CD14-positive monocyte (primary cell): ENCODE measurements around the gene CFTR. TPM values are rescaled to one million over a fixed set of nuclear protein-coding genes. Genes with fewer than 3 reads are reported as not detected.

Source experiments
- DNase-seq, 3 donors: peaks; one replicate each; pipeline ENCODE4 v3.0.0-alpha.2; 2011 to 2022
- H2AFZ ChIP-seq: 2 replicates; pipeline ENCODE4 v1.6.0; 2012; ENCODE audit warnings: mild to moderate bottlenecking, low read depth, low read length, inconsistent platforms; ENCODE audit not compliant: insufficient read depth, poor library complexity, severe bottlenecking
- H3K27ac ChIP-seq, 2 donors: 1 replicate in 1 of 2; 2 replicates in 1 of 2; pipeline ENCODE4 v1.5.1; 2012 to 2013; ENCODE audit warnings: low read length in 2 of 2, control low read depth in 1 of 2, inconsistent platforms in 1 of 2, low read depth in 1 of 2, mild to moderate bottlenecking in 1 of 2
- H3K27me3 ChIP-seq, 2 donors: one replicate each; pipeline versions ENCODE4 v1.6.0 to v1.6.1; 2011 to 2013; ENCODE audit warnings: low read length in 2 of 2; ENCODE audit not compliant: control insufficient read depth in 2 of 2, insufficient read depth in 2 of 2
- H3K36me3 ChIP-seq, 2 donors: replicated peaks in 1 of 2; 1 replicate in 1 of 2; 2 replicates in 1 of 2; pipeline versions ENCODE4 v1.5.1 to v1.6.1; 2012 to 2013; ENCODE audit warnings: low read length in 2 of 2, control low read depth in 1 of 2, inconsistent platforms in 1 of 2, mild to moderate bottlenecking in 1 of 2; ENCODE audit not compliant: insufficient read depth in 2 of 2, control insufficient read depth in 1 of 2
- H3K4me1 ChIP-seq, 2 donors: 1 replicate in 1 of 2; 2 replicates in 1 of 2; pipeline versions ENCODE4 v1.5.1 to v1.6.1; 2012 to 2013; ENCODE audit warnings: low read length in 2 of 2, control low read depth in 1 of 2, inconsistent platforms in 1 of 2, mild to moderate bottlenecking in 1 of 2, moderate library complexity in 1 of 2; ENCODE audit not compliant: insufficient read depth in 2 of 2, control insufficient read depth in 1 of 2
- H3K4me2 ChIP-seq: replicated peaks from 2 replicates; pipeline ENCODE3; 2012; ENCODE audit warnings: low read length, moderate library complexity, mild to moderate bottlenecking; ENCODE audit not compliant: poor library complexity, severe bottlenecking; ENCODE audit errors: extremely low read depth
- H3K4me3 ChIP-seq, 3 experiments: fragments of 200-600 bp in 1 of 3; sonication (generic) in 1 of 3; replicated peaks in 1 of 3; 1 replicate in 2 of 3; 2 replicates in 1 of 3; pipeline ENCODE4 v1.5.1; 2011 to 2013; ENCODE audit warnings: low read length in 3 of 3, mild to moderate bottlenecking in 3 of 3, control low read depth in 2 of 3, low read depth in 2 of 3, inconsistent platforms in 1 of 3, moderate library complexity in 1 of 3
- H3K79me2 ChIP-seq: 2 replicates; pipeline ENCODE4 v1.6.0; 2012; ENCODE audit warnings: mild to moderate bottlenecking, control low read depth, inconsistent platforms, low read length, moderate library complexity; ENCODE audit not compliant: insufficient read depth
- H3K9ac ChIP-seq: 2 replicates; pipeline ENCODE4 v1.6.0; 2017; ENCODE audit warnings: low read length, mild to moderate bottlenecking; ENCODE audit not compliant: insufficient read depth, poor library complexity, severe bottlenecking
- H3K9me3 ChIP-seq, 2 donors: replicated peaks in 1 of 2; 1 replicate in 1 of 2; 2 replicates in 1 of 2; pipeline versions ENCODE4 v1.5.1 to v1.6.1; 2012 to 2013; ENCODE audit warnings: low read length in 2 of 2, control low read depth in 1 of 2; ENCODE audit not compliant: control insufficient read depth in 1 of 2, insufficient read depth in 1 of 2
- H4K20me1 ChIP-seq: 2 replicates; pipeline ENCODE4 v1.6.0; 2012; ENCODE audit warnings: mild to moderate bottlenecking, low read length, control low read depth, moderate library complexity; ENCODE audit not compliant: insufficient read depth
- H3K27ac Mint-ChIP-seq, 7 donors: one replicate each; pipeline ENCODE4 v1.8.0; 2020; ENCODE audit warnings: mild to moderate bottlenecking in 7 of 7, mixed read lengths in 7 of 7, moderate library complexity in 6 of 7, inconsistent platforms in 2 of 7
- H3K27me3 Mint-ChIP-seq, 3 donors: one replicate each; pipeline ENCODE4 v1.8.0; 2021 to 2022; ENCODE audit warnings: low read depth in 3 of 3, mild to moderate bottlenecking in 3 of 3, mixed read lengths in 3 of 3, moderate library complexity in 3 of 3, inconsistent platforms in 1 of 3
- H3K36me3 Mint-ChIP-seq, 2 donors: one replicate each; pipeline ENCODE4 v1.8.0; 2020; ENCODE audit warnings: mixed read lengths in 2 of 2, inconsistent platforms in 1 of 2, mild to moderate bottlenecking in 1 of 2
- H3K4me1 Mint-ChIP-seq: one replicate; pipeline ENCODE4 v1.8.0; 2020; ENCODE audit warnings: mild to moderate bottlenecking, mixed read lengths
- H3K4me3 Mint-ChIP-seq, 2 donors: one replicate each; pipeline ENCODE4 v1.8.0; 2020; ENCODE audit warnings: mild to moderate bottlenecking in 2 of 2, mixed read lengths in 2 of 2, moderate library complexity in 1 of 2
- H3K9me3 Mint-ChIP-seq, 7 donors: one replicate each; pipeline ENCODE4 v1.8.0; 2020 to 2022; ENCODE audit warnings: mixed read lengths in 7 of 7, mild to moderate bottlenecking in 6 of 7, moderate library complexity in 6 of 7, inconsistent platforms in 2 of 7
- WGBS: methylation state at CpG from one replicate; pipeline ENCODE4 v1.1.5; 2013; ENCODE audit warnings: missing lambda C conversion rate; ENCODE audit not compliant: insufficient coverage; 5-methylcytosine and 5-hydroxymethylcytosine counted together
- intact Hi-C, 2 donors: fragments of 100-400 bp; cut with micrococcal nuclease; formaldehyde crosslinking; loops; one replicate each; pipeline versions ENCODE4 v1.15.0 to v1.15.1; 2023
- polyA plus RNA-seq, 3 donors: library from polyadenylated mRNA; depleted of rRNA in 1 of 3; unstranded in 2 of 3; stranded (reverse) in 1 of 3; fragments of 300-500 nt in 2 of 3; fragments of >200 nt in 1 of 3; fragmentation: Illumina TruSeq in 2 of 3; gene quantifications; 1 replicate in 2 of 3; 2 replicates in 1 of 3; pipeline ENCODE4 v1.2.3, GENCODE V29; 2012 to 2021
- TF ChIP-seq, protein P1 (sequence below): fragments of 200-600 bp; IDR thresholded peaks from one replicate; pipeline ENCODE4 v1.8.0; 2022; ENCODE audit warnings: antibody characterized with exemption, mild to moderate bottlenecking

CFTR gene
- polyA plus RNA-seq, 3 donors, result not detected

DNA sequence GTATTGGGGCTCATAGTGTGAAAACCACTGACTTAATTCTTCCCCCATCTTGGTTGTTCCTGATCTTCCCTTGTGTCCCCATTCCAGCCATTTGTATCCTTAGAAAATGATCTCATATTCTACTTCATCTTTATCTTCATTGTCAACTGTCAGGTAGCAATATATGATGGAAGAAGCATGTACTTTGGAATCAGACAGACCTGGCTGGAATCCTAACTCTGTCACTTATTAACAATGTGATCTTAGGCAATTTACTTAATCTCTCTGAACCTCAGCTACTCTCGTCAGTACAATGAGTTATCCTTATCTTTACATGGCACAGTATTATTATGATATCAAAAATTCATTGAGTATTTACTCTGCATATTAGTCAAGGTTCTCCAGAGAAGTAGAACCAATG, 10.1 kb downstream of the CFTR start:
- H3K4me2 ChIP-seq, result no peak overlapping the region
- no peaks in the 10 kb centered on the region for H4K20me1 ChIP-seq
- H3K4me3 Mint-ChIP-seq, result no peak overlapping the region
- H3K27ac Mint-ChIP-seq, result no peak overlapping the region
- no peaks in the 10 kb centered on the region for H3K79me2 ChIP-seq
- no peak overlapping the region for H3K4me3 ChIP-seq
- H3K36me3 ChIP-seq, result no peaks in the 10 kb centered on the region
- no peak overlapping the region for H3K9ac ChIP-seq
- TF ChIP-seq, protein P1, sequence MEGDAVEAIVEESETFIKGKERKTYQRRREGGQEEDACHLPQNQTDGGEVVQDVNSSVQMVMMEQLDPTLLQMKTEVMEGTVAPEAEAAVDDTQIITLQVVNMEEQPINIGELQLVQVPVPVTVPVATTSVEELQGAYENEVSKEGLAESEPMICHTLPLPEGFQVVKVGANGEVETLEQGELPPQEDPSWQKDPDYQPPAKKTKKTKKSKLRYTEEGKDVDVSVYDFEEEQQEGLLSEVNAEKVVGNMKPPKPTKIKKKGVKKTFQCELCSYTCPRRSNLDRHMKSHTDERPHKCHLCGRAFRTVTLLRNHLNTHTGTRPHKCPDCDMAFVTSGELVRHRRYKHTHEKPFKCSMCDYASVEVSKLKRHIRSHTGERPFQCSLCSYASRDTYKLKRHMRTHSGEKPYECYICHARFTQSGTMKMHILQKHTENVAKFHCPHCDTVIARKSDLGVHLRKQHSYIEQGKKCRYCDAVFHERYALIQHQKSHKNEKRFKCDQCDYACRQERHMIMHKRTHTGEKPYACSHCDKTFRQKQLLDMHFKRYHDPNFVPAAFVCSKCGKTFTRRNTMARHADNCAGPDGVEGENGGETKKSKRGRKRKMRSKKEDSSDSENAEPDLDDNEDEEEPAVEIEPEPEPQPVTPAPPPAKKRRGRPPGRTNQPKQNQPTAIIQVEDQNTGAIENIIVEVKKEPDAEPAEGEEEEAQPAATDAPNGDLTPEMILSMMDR, result no peak
- H3K36me3 Mint-ChIP-seq, result no peaks in the 10 kb centered on the region
- peaks cover 0 to 2% (median 0%) of the 10 kb centered on the region in 7 donors for H3K9me3 Mint-ChIP-seq
- no peaks in the 10 kb centered on the region for H3K27me3 Mint-ChIP-seq
- no peaks in the 10 kb centered on the region for H3K4me1 Mint-ChIP-seq
- H2AFZ ChIP-seq, result no peak overlapping the region
- intact Hi-C loops, result no loop called here
- no peaks in the 10 kb centered on the region for H3K27me3 ChIP-seq
- H3K27ac ChIP-seq, result no peak overlapping the region
- H3K9me3 ChIP-seq, result no peaks in the 10 kb centered on the region
- WGBS, result no CpG with 5 or more reads among the region's 1 CpG
- no peaks in the 10 kb centered on the region for H3K4me1 ChIP-seq
- no peak for DNase-seq

DNA sequence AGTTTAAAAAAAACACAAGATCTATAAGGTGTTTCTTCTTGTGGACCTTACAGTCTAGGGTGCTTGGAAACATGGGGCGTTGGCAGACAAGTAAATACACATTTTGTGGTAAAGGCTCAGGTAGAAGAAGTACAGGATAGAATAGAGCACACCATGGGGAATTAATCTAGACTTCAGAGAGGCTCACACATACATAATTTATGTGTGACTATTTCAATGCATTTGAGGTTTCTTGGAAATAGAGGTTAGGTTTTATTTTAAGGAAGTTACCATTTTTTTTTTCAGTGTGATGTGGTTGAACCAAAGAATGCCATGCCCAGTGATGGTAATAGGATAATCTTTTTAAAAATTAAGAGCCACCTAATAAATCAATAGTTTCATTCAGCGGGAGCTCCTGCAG, 12.8 kb downstream of the CFTR start:
- intact Hi-C loops, result no loop called here
- TF ChIP-seq, protein P1, result no peak
- Histone ChIP-seq H3K79me2 (no peaks in the 10 kb centered on the region), H3K4me2 (no peak overlapping the region), H3K27me3 (no peaks in the 10 kb centered on the region), H3K4me3 (no peak overlapping the region), H3K9ac (no peak overlapping the region), H3K36me3 (no peaks in the 10 kb centered on the region), H3K4me1 (no peaks in the 10 kb centered on the region), H3K9me3 (no peaks in the 10 kb centered on the region), H2AFZ (no peak overlapping the region), H4K20me1 (no peaks in the 10 kb centered on the region), H3K27ac (no peak overlapping the region)
- DNase-seq, result no peak
- WGBS, result no CpG with 5 or more reads among the region's 2 CpGs
- no peaks in the 10 kb centered on the region for H3K27me3 Mint-ChIP-seq
- H3K36me3 Mint-ChIP-seq, result no peaks in the 10 kb centered on the region
- H3K9me3 Mint-ChIP-seq, result peaks cover 0 to 2% (median 0%) of the 10 kb centered on the region in 7 donors
- H3K27ac Mint-ChIP-seq, result no peak overlapping the region
- H3K4me1 Mint-ChIP-seq, result no peaks in the 10 kb centered on the region
- H3K4me3 Mint-ChIP-seq, result no peak overlapping the region
